HEK293 (cell line): Measurements from ENCODE around the gene INPP5B.

Experiments used
- CTCF ChIP-seq: fragments of 450-650 bp; formaldehyde crosslinking; IDR thresholded peaks from 2 replicates; pipeline ENCODE4 v1.5.1; 2016; ENCODE audit warnings: missing biosample characterization, missing genetic modification characterization
- ELK4 ChIP-seq: IDR thresholded peaks from 2 replicates; pipeline ENCODE4 v1.6.1; 2011; ENCODE audit warnings: mild to moderate bottlenecking, low read depth, low read length, borderline replicate concordance
- HOXD13 ChIP-seq: sonication (generic); formaldehyde crosslinking; IDR thresholded peaks from 2 replicates; pipeline ENCODE4 v1.8.0; 2022; ENCODE audit warnings: missing genetic modification reagents, borderline replicate concordance
- KLF10 ChIP-seq: fragments of 450-650 bp; IDR thresholded peaks from 2 replicates; pipeline ENCODE4 v1.5.1; 2018; ENCODE audit warnings: missing biosample characterization, mild to moderate bottlenecking, missing genetic modification characterization
- TCF7L2 ChIP-seq: IDR thresholded peaks from 2 replicates; pipeline ENCODE4 v1.6.1; 2011; ENCODE audit warnings: low read depth, mild to moderate bottlenecking, inconsistent platforms, low read length, moderate library complexity, borderline replicate concordance
- ZBTB20 ChIP-seq: fragments of 450-650 bp; formaldehyde crosslinking; IDR thresholded peaks from 2 replicates; pipeline ENCODE4 v1.5.1; 2016; ENCODE audit warnings: missing biosample characterization, missing genetic modification characterization
- ZFP41 ChIP-seq: fragments of 450-650 bp; formaldehyde crosslinking; IDR thresholded peaks from 2 replicates; pipeline ENCODE4 v1.5.1; 2016; ENCODE audit warnings: missing biosample characterization, missing genetic modification characterization, borderline replicate concordance
- ZNF138 ChIP-seq: fragments of 450-650 bp; formaldehyde crosslinking; IDR thresholded peaks from 2 replicates; pipeline ENCODE4 v1.5.1; 2016; ENCODE audit warnings: missing biosample characterization, missing genetic modification characterization, borderline replicate concordance
- ZNF501 ChIP-seq: fragments of 450-650 bp; formaldehyde crosslinking; IDR thresholded peaks from 2 replicates; pipeline ENCODE4 v1.5.1; 2016; ENCODE audit warnings: missing biosample characterization, missing genetic modification characterization
- ZNF664 ChIP-seq: fragments of 450-650 bp; formaldehyde crosslinking; IDR thresholded peaks from 2 replicates; pipeline ENCODE4 v1.5.1; 2016; ENCODE audit warnings: missing biosample characterization, missing genetic modification characterization
- ZNF785 ChIP-seq: fragments of 450-650 bp; formaldehyde crosslinking; IDR thresholded peaks from 2 replicates; pipeline ENCODE4 v1.5.1; 2016; ENCODE audit warnings: missing biosample characterization, missing genetic modification characterization

GRCh38 chr1:37813529-37814145 is 133.2 kb downstream of the INPP5B start:
- TF ChIP-seq ZFP41 (no peak), ZNF501 (tag by site-specific recombination) (no peak), CTCF (tag by site-specific recombination) (no peak), HOXD13 (CRISPR knock-in tag) (no peak), ZNF664 (tag by site-specific recombination) (no peak), KLF10 (tag by site-specific recombination) (no peak), ZNF138 (tag by site-specific recombination) (no peak), TCF7L2 (no peak), ZNF785 (tag by site-specific recombination) (no peak), ZBTB20 (tag by site-specific recombination) (no peak), ELK4 (no peak)
